UCSD-AML1 (cell line): ENCODE data around the gene LRRN1.

Experiments
- DNase-seq: peaks from one replicate; lab custom pipeline; 2025; ENCODE audit not compliant: unreplicated experiment; lab: John Stamatoyannopoulos, UW

Gene LRRN1

DNA sequence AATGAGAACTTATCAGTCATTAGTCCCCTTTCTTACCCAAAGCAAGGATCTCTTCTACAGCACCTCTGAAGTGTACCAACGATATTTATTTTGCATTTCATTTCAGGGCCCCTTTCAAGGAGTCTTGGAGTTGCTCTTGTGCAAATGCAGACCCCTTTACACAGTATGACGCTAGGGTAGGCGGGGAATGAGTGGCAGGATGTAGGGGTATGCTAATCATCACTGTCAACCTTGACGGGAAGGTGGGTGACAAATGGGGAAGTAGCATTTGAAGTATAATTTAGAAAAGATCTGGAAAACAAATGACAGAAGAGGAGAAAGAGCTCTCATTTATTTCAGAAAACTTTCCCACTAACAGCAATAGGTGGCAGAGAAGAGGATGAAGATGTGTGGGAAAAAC, 94.4 kb downstream of the LRRN1 start:
- DNase-seq: no peak
